SK-N-MC (cell line): Measurements from ENCODE around the gene MRPL43.

ENCODE experiments used
- DNase-seq: peaks from one replicate; pipeline ENCODE4 v3.0.0-alpha.2; 2011; ENCODE audit warnings: low read depth, low spot score
- H3K27ac ChIP-seq: fragments of 200-600 bp; sonication (generic); 2 replicates; pipeline ENCODE4 v1.5.1; 2016; ENCODE audit warnings: mixed run types
- H3K36me3 ChIP-seq: fragments of 200-600 bp; sonication (generic); 2 replicates; pipeline ENCODE4 v1.6.1; 2017; ENCODE audit warnings: antibody characterized with exemption, low read length, mixed read lengths; ENCODE audit not compliant: insufficient read depth
- H3K4me3 ChIP-seq: fragments of 200-600 bp; sonication (generic); 2 replicates; pipeline ENCODE4 v1.5.1; 2016
- H3K9ac ChIP-seq: fragments of 200-600 bp; sonication (generic); 2 replicates; pipeline ENCODE4 v1.8.0; 2017; ENCODE audit warnings: mixed run types, mixed read lengths; ENCODE audit not compliant: insufficient read length
- H3K9me3 ChIP-seq: fragments of 200-600 bp; sonication (generic); 2 replicates; pipeline ENCODE4 v1.6.1; 2017; ENCODE audit warnings: low read depth, mild to moderate bottlenecking, antibody characterized with exemption, low read length, moderate library complexity, mixed read lengths
- EZH2 ChIP-seq: fragments of 200-600 bp; sonication (generic); IDR thresholded peaks from one replicate; pipeline ENCODE4 v1.6.1; 2017; ENCODE audit warnings: antibody characterized with exemption
- FOXP2 ChIP-seq: optimal IDR thresholded peaks from 2 replicates; pipeline ENCODE3; 2011; ENCODE audit warnings: mild to moderate bottlenecking, moderate library complexity; ENCODE audit not compliant: insufficient read depth; ENCODE audit errors: extremely low read length, control extremely low read depth
- POLR2AphosphoS5 ChIP-seq: IDR thresholded peaks from 2 replicates; pipeline ENCODE4 v1.6.1; 2012; ENCODE audit warnings: mild to moderate bottlenecking, low read depth, low read length, borderline replicate concordance

MRPL43 gene

DNA sequence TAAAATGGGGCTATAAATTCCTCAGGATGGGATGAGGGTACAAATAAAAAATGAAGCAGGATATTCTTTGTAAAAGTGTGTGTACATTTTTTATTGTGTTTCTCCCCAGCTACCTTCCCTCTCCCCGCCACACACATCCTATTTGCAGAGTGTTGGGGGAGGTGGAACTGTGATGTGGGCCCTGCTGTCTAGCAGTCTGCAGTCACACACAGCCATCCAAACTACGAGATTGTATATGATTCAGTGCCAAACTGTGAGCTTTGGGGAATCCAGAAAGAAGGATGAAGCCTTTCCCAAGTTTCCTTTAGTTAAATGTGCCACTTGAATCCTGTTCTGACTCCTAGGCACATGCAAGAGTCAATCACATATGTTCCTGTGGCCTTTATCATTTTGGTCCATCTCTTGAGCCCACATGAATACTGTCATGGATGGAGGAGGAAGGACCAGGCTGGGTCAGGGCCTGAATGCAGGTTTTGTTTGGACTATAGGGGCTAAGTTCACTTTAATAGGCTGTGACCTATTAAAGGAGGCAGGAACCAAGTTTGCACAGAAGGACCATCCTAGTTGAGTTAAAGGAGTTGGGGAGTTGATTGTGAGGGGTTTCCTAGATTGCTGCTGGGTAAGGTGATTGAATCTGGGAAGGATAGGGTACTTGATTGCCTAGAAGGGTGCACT, 19.1 kb downstream of the MRPL43 start:
- H3K9me3 ChIP-seq = no peaks in the 10 kb centered on the region
- no peak for TF ChIP-seq POLR2AphosphoS5
- TF ChIP-seq FOXP2 = no peak
- TF ChIP-seq EZH2 = no peak
- no peak for DNase-seq
- H3K9ac ChIP-seq = no peak overlapping the region
- H3K27ac ChIP-seq = no peak overlapping the region
- no peak overlapping the region for H3K4me3 ChIP-seq
- H3K36me3 ChIP-seq = peaks cover under 1% of the 10 kb centered on the region; the same call in 1 of the 2 replicates

DNA sequence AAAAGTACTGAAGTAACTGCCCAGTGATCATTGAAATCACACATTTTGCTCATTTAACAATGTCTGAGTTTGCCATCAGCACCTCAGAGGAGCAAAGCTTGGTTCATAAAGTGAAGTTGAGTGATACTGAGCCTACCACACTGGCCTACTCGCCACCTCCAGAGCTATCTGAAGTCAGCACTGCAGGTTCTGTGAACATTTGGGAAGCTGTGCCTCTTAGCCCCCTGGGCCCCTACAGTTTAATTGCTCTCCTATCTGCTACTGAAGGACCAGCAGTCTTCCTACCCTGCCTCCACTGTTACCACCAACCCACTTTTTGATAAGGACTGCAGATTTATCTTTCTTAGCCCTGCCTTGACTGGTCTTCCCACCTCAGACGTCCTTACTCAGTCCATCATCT, 20.0 kb downstream of the MRPL43 start:
- H3K27ac ChIP-seq = no peak overlapping the region
- no peak for DNase-seq
- H3K4me3 ChIP-seq = no peak overlapping the region
- H3K36me3 ChIP-seq = peaks cover 8% of the 10 kb centered on the region
- no peaks in the 10 kb centered on the region for H3K9me3 ChIP-seq
- no peak overlapping the region for H3K9ac ChIP-seq
- no peak for TF ChIP-seq POLR2AphosphoS5
- no peak for TF ChIP-seq FOXP2
- no peak for TF ChIP-seq EZH2

DNA sequence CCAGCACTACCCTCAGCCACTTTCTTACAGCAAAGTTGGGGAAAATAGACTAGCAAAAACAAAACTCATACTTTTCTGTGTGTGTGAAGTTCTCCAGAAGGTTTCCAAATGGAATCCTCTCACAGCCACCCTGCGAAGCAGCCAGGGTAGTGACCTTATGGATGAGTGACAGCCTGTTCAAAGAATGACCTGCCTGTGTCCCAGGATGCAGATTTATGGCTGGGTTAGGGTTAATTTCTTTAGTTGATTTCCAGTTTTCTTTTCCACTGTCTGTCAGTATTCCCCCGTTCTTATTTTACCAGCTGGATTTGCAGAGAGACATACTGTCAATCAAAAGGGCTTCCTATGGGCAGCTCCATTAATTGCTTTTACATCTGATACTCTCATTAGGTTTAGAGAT, 20.4 kb downstream of the MRPL43 start:
- Histone ChIP-seq H3K4me3 (no peak overlapping the region), H3K27ac (no peak overlapping the region), H3K9me3 (no peaks in the 10 kb centered on the region), H3K9ac (no peak overlapping the region), H3K36me3 (peaks cover 12% of the 10 kb centered on the region)
- DNase-seq = no peak
- TF ChIP-seq EZH2 (no peak), FOXP2 (no peak), POLR2AphosphoS5 (no peak)

DNA sequence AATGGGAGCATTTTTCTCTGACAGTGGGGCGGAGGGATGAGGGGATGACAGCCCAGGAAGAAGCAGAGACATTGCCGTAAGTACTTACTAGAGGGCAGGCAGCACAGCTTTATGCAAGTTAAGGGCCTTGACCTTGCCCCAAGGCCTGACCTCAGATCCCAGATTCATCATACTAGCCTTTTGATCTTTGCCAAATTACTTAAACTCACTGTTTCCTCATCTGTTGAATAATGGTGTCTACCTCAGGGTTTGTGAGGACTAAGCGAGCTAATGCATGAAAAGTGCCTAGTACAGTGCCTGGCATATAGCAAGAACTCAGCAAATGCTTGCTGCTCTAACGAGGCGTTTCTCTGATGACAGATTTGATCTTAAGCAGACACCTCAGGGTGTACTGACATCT, 21.5 kb downstream of the MRPL43 start:
- Histone ChIP-seq H3K36me3 (peaks cover 15% of the 10 kb centered on the region), H3K27ac (no peak overlapping the region)

DNA sequence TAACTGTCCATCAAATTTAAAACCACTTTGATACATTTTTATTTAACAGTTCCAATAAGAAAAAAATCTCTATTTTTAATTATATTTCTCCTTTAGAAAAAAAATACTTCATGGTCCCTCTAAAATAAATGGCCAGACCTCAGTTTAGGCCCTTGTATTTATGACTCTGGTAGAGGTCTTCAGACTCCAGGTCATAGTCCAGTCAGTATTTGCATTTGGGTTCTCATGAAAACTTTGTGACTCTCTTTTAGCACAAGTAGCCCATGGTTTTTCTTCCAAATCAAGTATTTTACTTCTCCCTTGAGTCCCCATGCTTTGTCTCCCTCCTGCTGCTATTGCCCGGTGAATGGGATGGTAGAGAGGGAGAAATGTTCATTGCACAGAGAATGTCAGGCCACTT, 23.5 kb downstream of the MRPL43 start:
- no peak for DNase-seq
- Histone ChIP-seq H3K27ac (no peak overlapping the region), H3K4me3 (no peak overlapping the region), H3K9ac (no peak overlapping the region), H3K36me3 (peaks cover 27% of the 10 kb centered on the region), H3K9me3 (no peaks in the 10 kb centered on the region)
- TF ChIP-seq EZH2 (no peak), FOXP2 (no peak), POLR2AphosphoS5 (no peak)

More for the DNA sequence above, 21.5 kb downstream of the MRPL43 start:
- no peak for DNase-seq
- H3K9me3 ChIP-seq = no peaks in the 10 kb centered on the region
- no peak overlapping the region for H3K9ac ChIP-seq
- TF ChIP-seq FOXP2 = no peak
- no peak for TF ChIP-seq EZH2
- TF ChIP-seq POLR2AphosphoS5 = no peak
- no peak overlapping the region for H3K4me3 ChIP-seq

DNA sequence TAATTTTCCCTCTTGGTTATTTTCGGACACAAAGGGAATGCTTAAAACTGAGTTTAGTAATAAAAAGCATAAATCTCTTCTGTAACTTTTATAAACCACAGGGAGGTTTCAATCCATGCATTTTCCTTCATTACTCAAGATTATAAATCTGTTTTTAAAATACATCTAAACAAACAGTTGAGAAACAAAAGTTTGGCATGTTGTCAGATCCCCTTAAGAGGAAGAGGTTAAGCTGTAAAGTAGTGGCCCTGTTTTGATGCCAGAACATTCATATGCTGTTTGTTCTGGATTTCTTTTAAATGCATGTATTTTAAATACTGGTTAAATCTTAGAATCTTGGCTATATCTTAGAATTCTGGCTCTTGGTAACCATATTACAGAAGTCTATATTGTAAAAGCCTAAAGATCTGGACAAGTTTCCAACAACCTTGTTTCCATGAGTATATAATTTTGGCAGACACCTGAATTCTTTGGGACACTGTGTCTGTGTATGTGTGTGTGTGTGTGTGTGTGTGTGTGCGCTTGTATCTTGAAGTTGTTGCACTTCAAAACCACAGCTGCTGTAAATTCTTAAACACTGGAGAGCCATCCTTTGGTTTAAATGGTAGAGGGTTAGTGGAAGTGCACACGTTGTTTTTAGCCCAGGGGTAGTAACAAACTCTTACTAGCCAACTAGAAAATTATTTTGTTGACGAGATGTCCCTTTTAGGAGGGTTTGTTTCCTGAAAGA, 24.8 kb downstream of the MRPL43 start:
- no peak overlapping the region for H3K9ac ChIP-seq
- H3K4me3 ChIP-seq = no peak overlapping the region
- H3K27ac ChIP-seq = no peak overlapping the region
- no peaks in the 10 kb centered on the region for H3K9me3 ChIP-seq
- no peak for TF ChIP-seq POLR2AphosphoS5
- TF ChIP-seq EZH2 = no peak
- TF ChIP-seq FOXP2 = no peak
- no peak for DNase-seq
- H3K36me3 ChIP-seq = peaks cover 29% of the 10 kb centered on the region

DNA sequence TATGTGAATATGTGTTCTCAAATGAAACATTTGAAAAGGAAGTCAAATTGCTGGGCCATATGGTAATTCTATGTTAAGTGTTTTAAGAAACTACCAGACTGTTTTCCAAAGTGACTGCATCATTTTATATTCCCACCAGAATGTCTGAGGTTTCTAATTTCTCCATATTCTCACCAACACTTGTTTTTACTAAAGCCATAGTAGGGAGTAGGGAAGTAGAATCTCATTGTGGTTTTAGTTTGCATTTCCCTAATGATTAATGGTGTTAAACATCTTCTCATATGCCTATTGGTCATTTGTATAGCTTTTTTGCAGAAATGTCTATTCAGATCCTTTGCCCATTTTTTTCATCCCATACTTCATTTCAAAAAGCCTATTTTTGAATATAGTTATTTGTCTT, 27.0 kb downstream of the MRPL43 start:
- DNase-seq = no peak
- Histone ChIP-seq H3K9ac (no peak overlapping the region), H3K27ac (no peak overlapping the region), H3K36me3 (peaks cover 31% of the 10 kb centered on the region), H3K4me3 (no peak overlapping the region), H3K9me3 (no peaks in the 10 kb centered on the region)
- TF ChIP-seq POLR2AphosphoS5 = no peak
- no peak for TF ChIP-seq EZH2
- no peak for TF ChIP-seq FOXP2

DNA sequence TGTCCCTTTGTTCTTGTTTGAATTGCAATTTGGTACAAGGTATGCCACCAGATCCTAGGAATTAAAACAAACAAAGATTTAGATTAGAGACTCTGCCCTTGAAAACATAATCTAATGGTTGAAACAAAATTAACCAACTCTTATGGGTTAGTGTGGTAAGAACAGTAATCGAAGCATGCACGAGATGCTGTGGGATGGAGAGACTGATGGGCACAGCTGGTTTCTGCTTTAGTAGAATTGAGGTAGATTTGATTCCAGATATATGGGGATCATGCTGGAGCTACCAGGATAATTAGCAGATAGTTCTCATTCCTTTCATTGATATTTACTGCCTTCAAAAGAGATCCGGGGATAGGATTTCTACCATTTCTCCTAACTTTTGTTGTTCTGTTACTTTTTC, 38.4 kb downstream of the MRPL43 start:
- no peak overlapping the region for H3K4me3 ChIP-seq
- H3K9ac ChIP-seq = no peak overlapping the region
- H3K9me3 ChIP-seq = no peaks in the 10 kb centered on the region
- TF ChIP-seq FOXP2 = no peak
- TF ChIP-seq EZH2 = no peak
- TF ChIP-seq POLR2AphosphoS5 = no peak
- DNase-seq = no peak
- peaks cover 29% of the 10 kb centered on the region for H3K36me3 ChIP-seq
- no peak overlapping the region for H3K27ac ChIP-seq

DNA sequence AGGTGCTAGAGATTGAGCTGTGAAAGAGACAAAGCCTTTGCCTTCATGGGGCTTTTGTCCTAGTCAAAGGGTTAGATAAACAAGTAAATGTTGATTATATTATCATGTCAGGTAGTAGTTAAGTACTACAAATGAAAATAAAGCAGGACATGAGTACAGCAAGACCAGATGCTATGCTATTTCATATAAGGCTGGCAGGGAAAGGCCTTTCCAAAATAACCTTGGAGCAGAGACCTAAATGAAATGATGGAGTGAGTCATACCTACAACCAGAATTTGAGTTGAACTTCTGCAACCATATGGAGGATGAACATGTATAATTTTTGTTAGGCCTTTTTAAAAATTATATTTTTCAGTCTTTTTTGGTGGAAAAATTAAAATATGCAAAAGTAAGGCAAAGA, 41.5 kb downstream of the MRPL43 start:
- no peak overlapping the region for H3K9ac ChIP-seq
- no peak for TF ChIP-seq EZH2
- no peak for TF ChIP-seq POLR2AphosphoS5
- no peak for TF ChIP-seq FOXP2
- H3K27ac ChIP-seq = no peak overlapping the region
- H3K36me3 ChIP-seq = peaks cover 31% of the 10 kb centered on the region
- no peak for DNase-seq
- no peaks in the 10 kb centered on the region for H3K9me3 ChIP-seq
- no peak overlapping the region for H3K4me3 ChIP-seq
